Osteoblast (primary cell): ENCODE data around the gene ARHGAP27. TPM values are rescaled to one million over a fixed set of nuclear protein-coding genes. Genes with fewer than 3 reads are reported as not detected.

Experiments used
- DNase-seq: peaks from one replicate; pipeline ENCODE4 v3.0.0; 2011; ENCODE audit warnings: low spot score, mixed read lengths; ENCODE audit not compliant: insufficient read length; ENCODE audit errors: missing footprints
- H2AFZ ChIP-seq: 2 replicates; pipeline ENCODE4 v1.6.0; 2011; ENCODE audit warnings: mild to moderate bottlenecking, low read length
- H3K27ac ChIP-seq: 2 replicates; pipeline ENCODE4 v1.5.1; 2011; ENCODE audit warnings: mild to moderate bottlenecking, low read depth, low read length, moderate library complexity
- H3K27me3 ChIP-seq: 2 replicates; pipeline ENCODE4 v1.6.0; 2012; ENCODE audit warnings: mild to moderate bottlenecking, control low read depth, inconsistent platforms, low read length, moderate library complexity; ENCODE audit not compliant: insufficient read depth
- H3K36me3 ChIP-seq: 2 replicates; pipeline ENCODE4 v1.5.1; 2011; ENCODE audit warnings: mild to moderate bottlenecking, low read length, control low read depth, moderate library complexity; ENCODE audit not compliant: insufficient read depth
- H3K4me1 ChIP-seq: 2 replicates; pipeline ENCODE4 v1.5.1; 2011; ENCODE audit warnings: mild to moderate bottlenecking, low read length, control low read depth, moderate library complexity; ENCODE audit not compliant: insufficient read depth
- H3K4me2 ChIP-seq: 2 replicates; pipeline ENCODE4 v1.6.0; 2011; ENCODE audit warnings: mild to moderate bottlenecking, low read length; ENCODE audit not compliant: insufficient read depth
- H3K4me3 ChIP-seq: fragments of 200-600 bp; sonication (generic); 3 replicates; pipeline ENCODE4 v1.5.1; 2012; ENCODE audit warnings: mild to moderate bottlenecking, low read length, inconsistent platforms; ENCODE audit not compliant: insufficient read depth
- H3K79me2 ChIP-seq: 2 replicates; pipeline ENCODE4 v1.6.0; 2012; ENCODE audit warnings: mild to moderate bottlenecking, low read length, control low read depth, inconsistent platforms; ENCODE audit not compliant: insufficient read depth
- H3K9me3 ChIP-seq: 2 replicates; pipeline ENCODE4 v1.5.1; 2011; ENCODE audit warnings: low read depth, low read length, control low read depth
- H4K20me1 ChIP-seq: 2 replicates; pipeline ENCODE4 v1.6.0; 2012; ENCODE audit warnings: mild to moderate bottlenecking, low read length, control low read depth; ENCODE audit not compliant: insufficient read depth
- total RNA-seq: library from RNA; depleted of rRNA; stranded (reverse); fragments of >200 nt; gene quantifications from 2 replicates; pipeline ENCODE4 v1.2.3, GENCODE V29; 2012
- TF ChIP-seq, protein P1 (sequence below): IDR thresholded peaks from 2 replicates; pipeline ENCODE4 v1.5.1; 2011; ENCODE audit warnings: mild to moderate bottlenecking, low read depth, low read length, moderate library complexity; ENCODE audit errors: extremely low read depth

The ARHGAP27 gene
- total RNA-seq, 1 donor, result 2.9 TPM

DNA sequence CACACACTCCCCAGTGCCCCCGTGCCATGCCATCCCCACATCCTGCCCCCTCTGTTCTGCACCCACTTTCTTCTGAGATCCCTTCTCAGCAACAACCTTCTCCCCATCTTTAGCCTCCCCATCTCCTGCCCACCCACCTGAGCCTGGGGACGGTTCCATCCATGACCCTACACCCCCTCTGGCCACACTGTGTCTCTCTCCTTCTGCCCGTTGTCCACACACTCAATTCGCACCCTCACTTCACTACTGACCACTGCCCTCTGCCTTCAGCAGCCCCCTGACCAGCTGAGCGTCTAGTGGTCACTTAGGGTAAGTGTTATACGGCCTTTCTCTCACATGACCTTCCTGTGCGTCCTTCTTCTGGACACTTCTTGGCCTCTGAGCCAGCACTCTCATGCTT is 6.1 kb downstream of the ARHGAP27 start:
- no peaks in the 10 kb centered on the region for H3K79me2 ChIP-seq
- H3K9me3 ChIP-seq, result no peaks in the 10 kb centered on the region
- no peak overlapping the region for H3K27ac ChIP-seq
- H3K36me3 ChIP-seq, result no peaks in the 10 kb centered on the region
- H2AFZ ChIP-seq, result no peak overlapping the region
- DNase-seq, result peak; percentile 62
- H3K4me1 ChIP-seq, result peaks cover 6% of the 10 kb centered on the region
- H4K20me1 ChIP-seq, result peaks cover 7% of the 10 kb centered on the region
- H3K4me3 ChIP-seq, result no peak overlapping the region
- H3K4me2 ChIP-seq, result no peak overlapping the region
- H3K27me3 ChIP-seq, result peaks cover 43% of the 10 kb centered on the region
- TF ChIP-seq, protein P1, sequence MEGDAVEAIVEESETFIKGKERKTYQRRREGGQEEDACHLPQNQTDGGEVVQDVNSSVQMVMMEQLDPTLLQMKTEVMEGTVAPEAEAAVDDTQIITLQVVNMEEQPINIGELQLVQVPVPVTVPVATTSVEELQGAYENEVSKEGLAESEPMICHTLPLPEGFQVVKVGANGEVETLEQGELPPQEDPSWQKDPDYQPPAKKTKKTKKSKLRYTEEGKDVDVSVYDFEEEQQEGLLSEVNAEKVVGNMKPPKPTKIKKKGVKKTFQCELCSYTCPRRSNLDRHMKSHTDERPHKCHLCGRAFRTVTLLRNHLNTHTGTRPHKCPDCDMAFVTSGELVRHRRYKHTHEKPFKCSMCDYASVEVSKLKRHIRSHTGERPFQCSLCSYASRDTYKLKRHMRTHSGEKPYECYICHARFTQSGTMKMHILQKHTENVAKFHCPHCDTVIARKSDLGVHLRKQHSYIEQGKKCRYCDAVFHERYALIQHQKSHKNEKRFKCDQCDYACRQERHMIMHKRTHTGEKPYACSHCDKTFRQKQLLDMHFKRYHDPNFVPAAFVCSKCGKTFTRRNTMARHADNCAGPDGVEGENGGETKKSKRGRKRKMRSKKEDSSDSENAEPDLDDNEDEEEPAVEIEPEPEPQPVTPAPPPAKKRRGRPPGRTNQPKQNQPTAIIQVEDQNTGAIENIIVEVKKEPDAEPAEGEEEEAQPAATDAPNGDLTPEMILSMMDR, result no peak

DNA sequence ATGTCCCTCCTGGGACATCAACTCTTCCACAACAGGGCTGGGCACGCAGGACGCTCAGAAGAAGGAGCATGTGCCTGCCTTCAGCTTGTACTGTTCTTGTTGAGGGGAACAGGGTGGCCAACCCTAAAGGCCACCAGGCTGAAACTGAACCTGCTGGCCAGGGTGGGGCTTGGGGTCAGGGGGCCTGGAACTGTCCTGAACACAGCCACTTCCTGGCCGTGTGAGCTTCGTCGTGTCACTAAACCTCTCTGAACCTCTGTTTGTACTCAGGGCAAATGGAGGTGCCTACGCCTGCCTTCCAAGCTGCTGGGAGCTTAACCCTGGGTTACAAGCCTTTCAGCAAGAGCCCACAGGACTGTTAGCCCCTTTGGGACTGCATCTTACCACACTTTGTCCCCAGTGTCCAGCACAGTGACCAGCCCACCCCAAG is 6.7 kb downstream of the ARHGAP27 start:
- Histone ChIP-seq H4K20me1 (peaks cover 7% of the 10 kb centered on the region), H3K27me3 (peaks cover 38% of the 10 kb centered on the region), H3K36me3 (no peaks in the 10 kb centered on the region), H3K27ac (no peak overlapping the region), H3K4me1 (peaks cover under 1% of the 10 kb centered on the region), H3K79me2 (no peaks in the 10 kb centered on the region), H3K4me2 (no peak overlapping the region), H3K9me3 (no peaks in the 10 kb centered on the region), H3K4me3 (no peak overlapping the region), H2AFZ (no peak overlapping the region)
- DNase-seq, result peak; percentile 14
- TF ChIP-seq, protein P1, result no peak

DNA sequence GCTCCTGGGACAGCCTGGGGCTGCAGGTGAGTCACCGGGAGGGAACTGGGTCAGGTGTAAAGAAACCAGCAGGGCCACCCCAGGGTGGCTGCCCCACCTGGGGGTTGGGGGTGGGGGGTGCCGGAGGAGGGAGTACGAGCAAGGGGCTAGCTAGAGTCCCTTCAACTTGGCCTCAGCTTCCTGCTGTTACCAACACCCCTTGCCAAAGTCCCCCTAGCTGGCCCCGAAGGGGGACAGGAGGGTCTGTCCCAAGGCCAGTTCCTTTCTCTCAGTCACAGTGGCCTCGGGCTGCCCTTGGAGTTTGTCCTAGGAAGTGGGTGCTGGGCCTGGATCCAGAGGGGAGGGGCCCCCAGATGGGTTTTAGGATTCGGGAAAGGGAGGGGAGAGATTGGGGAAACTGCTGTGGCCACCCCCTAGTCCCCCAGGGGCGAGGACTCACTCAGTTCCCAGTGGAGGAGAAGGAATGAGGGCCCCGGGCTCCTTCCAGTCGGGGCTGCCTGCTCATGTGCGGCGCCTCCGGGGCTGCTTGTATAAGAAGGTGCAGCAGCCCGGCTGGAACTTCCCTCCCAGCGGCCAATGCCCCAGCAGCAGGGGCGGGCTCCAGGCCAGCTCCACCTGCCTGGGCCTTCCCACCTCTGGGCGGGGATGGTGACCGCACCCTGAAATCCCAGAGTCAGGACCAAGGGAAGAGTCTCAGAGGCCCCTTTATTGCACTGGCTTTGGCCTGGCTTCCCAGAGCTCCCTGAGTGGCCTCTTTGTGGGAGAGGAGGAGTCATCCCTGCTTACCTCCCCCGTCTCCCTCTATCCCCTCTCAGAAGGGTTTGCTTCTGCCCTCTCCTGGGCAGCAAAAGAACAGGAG is 7.3 kb downstream of the ARHGAP27 start:
- no peaks in the 10 kb centered on the region for H3K36me3 ChIP-seq
- DNase-seq, result peak; percentile 94
- H3K27me3 ChIP-seq, result peaks cover 31% of the 10 kb centered on the region
- no peak overlapping the region for H3K4me3 ChIP-seq
- H4K20me1 ChIP-seq, result peaks cover 5% of the 10 kb centered on the region
- H3K4me1 ChIP-seq, result no peaks in the 10 kb centered on the region
- no peaks in the 10 kb centered on the region for H3K79me2 ChIP-seq
- H3K27ac ChIP-seq, result no peak overlapping the region
- TF ChIP-seq, protein P1, result peak; percentile 50
- H3K9me3 ChIP-seq, result no peaks in the 10 kb centered on the region
- H2AFZ ChIP-seq, result no peak overlapping the region
- H3K4me2 ChIP-seq, result peak overlapping the region; percentile 13

DNA sequence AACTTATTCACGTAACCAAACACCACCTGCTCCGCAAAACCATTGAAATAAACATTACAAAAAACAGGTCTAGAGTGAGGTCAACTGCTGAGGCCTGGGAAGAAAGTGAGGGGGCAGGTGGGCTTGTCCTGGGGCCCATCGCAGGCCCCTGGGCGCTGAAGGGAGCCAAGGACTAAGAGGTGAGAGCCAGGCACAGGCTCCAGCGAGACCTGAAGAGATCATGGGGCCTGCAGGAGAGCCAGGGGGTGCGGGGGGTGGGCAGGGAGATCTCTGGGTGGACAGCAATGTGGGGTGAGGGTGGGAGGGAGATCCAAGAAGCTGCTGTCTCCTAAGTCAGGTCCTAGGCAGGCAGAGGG is 7.9 kb downstream of the ARHGAP27 start:
- Histone ChIP-seq H3K4me2 (no peak overlapping the region), H2AFZ (no peak overlapping the region), H3K36me3 (no peaks in the 10 kb centered on the region), H3K27ac (no peak overlapping the region), H4K20me1 (peaks cover 5% of the 10 kb centered on the region), H3K79me2 (no peaks in the 10 kb centered on the region), H3K4me3 (no peak overlapping the region), H3K27me3 (peaks cover 26% of the 10 kb centered on the region), H3K9me3 (no peaks in the 10 kb centered on the region), H3K4me1 (no peaks in the 10 kb centered on the region)
- TF ChIP-seq, protein P1, result no peak
- no peak for DNase-seq
